ENCODE measurements around the gene MTHFR.

MTHFR gene

GRCh38 chr1:11787804-11788436 is 17.8 kb downstream of the MTHFR start:
- peaks cover 9% of the 10 kb centered on the region; the same call in 1 of the 2 replicates for H3K36me3 ChIP-seq (ENCODE audit: insufficient read depth, low read length)
- TF ChIP-seq EZH2 (IDR thresholded peaks at IDR 0.05; ENCODE audit: borderline replicate concordance, low read length) (no peak), CTCF (IDR thresholded peaks at IDR 0.05; ENCODE audit: low read length) (no peak)

GRCh38 chr1:11787251-11787803 is 18.4 kb downstream of the MTHFR start:
- no peaks in the 10 kb centered on the region for H3K9me2 ChIP-seq (ENCODE audit: low read depth, low read length)
- no peak overlapping the region for H3K27ac ChIP-seq (ENCODE audit: low read depth, low read length, poor library complexity, severe bottlenecking)
- H3K27me3 ChIP-seq (ENCODE audit: insufficient read depth, low read length): no peaks in the 10 kb centered on the region
- no peaks in the 10 kb centered on the region for H4K20me1 ChIP-seq (ENCODE audit: insufficient read depth, low read length)
- no peak overlapping the region for H3K4me2 ChIP-seq (ENCODE audit: low read length)
- peaks cover 4% of the 10 kb centered on the region; the same call in 1 of the 2 replicates for H3K36me3 ChIP-seq (ENCODE audit: insufficient read depth, low read length)
- H3K79me2 ChIP-seq (ENCODE audit: insufficient read depth, low read length): no peaks in the 10 kb centered on the region
- H3K4me1 ChIP-seq (ENCODE audit: insufficient read depth, low read length, severe bottlenecking): peaks cover 27% of the 10 kb centered on the region
- no peak overlapping the region for H3K4me3 ChIP-seq (ENCODE audit: low read depth, low read length, poor library complexity, severe bottlenecking)
- no peak overlapping the region for H2AFZ ChIP-seq (ENCODE audit: low read length)
- TF ChIP-seq CTCF (IDR thresholded peaks at IDR 0.05; ENCODE audit: low read length) (no peak), EZH2 (IDR thresholded peaks at IDR 0.05; ENCODE audit: borderline replicate concordance, low read length) (no peak)
- no peak overlapping the region for H3K9ac ChIP-seq (ENCODE audit: low read length)
- no peaks in the 10 kb centered on the region for H3K9me3 ChIP-seq (ENCODE audit: low read length)
- no peaks in the 10 kb centered on the region for H3F3A ChIP-seq (ENCODE audit: insufficient read depth, low read length)

More at GRCh38 chr1:11787804-11788436, 17.8 kb downstream of the MTHFR start:
- Histone ChIP-seq H4K20me1 (ENCODE audit: insufficient read depth, low read length) (no peaks in the 10 kb centered on the region), H3K27me3 (ENCODE audit: insufficient read depth, low read length) (no peaks in the 10 kb centered on the region), H3K4me3 (ENCODE audit: low read depth, low read length, poor library complexity, severe bottlenecking) (no peak overlapping the region), H2AFZ (ENCODE audit: low read length) (no peak overlapping the region), H3K9me3 (ENCODE audit: low read length) (no peaks in the 10 kb centered on the region), H3F3A (ENCODE audit: insufficient read depth, low read length) (no peaks in the 10 kb centered on the region), H3K9me2 (ENCODE audit: low read depth, low read length) (no peaks in the 10 kb centered on the region), H3K9ac (ENCODE audit: low read length) (no peak overlapping the region), H3K79me2 (ENCODE audit: insufficient read depth, low read length) (no peaks in the 10 kb centered on the region), H3K4me2 (ENCODE audit: low read length) (no peak overlapping the region), H3K27ac (ENCODE audit: low read depth, low read length, poor library complexity, severe bottlenecking) (no peak overlapping the region), H3K4me1 (ENCODE audit: insufficient read depth, low read length, severe bottlenecking) (peaks cover 27% of the 10 kb centered on the region)

GRCh38 chr1:11786168-11786567 is 19.6 kb downstream of the MTHFR start:
- TF ChIP-seq CTCF (IDR thresholded peaks at IDR 0.05; ENCODE audit: low read length): no peak
- no peak for TF ChIP-seq EZH2 (IDR thresholded peaks at IDR 0.05; ENCODE audit: borderline replicate concordance, low read length)
- Histone ChIP-seq H3K27me3 (ENCODE audit: insufficient read depth, low read length) (no peaks in the 10 kb centered on the region), H3K9ac (ENCODE audit: low read length) (no peak overlapping the region), H4K20me1 (ENCODE audit: insufficient read depth, low read length) (no peaks in the 10 kb centered on the region), H3K9me3 (ENCODE audit: low read length) (no peaks in the 10 kb centered on the region), H3K79me2 (ENCODE audit: insufficient read depth, low read length) (no peaks in the 10 kb centered on the region), H3K4me1 (ENCODE audit: insufficient read depth, low read length, severe bottlenecking) (peaks cover 27% of the 10 kb centered on the region), H3K4me2 (ENCODE audit: low read length) (no peak overlapping the region), H3K36me3 (ENCODE audit: insufficient read depth, low read length) (peaks cover 4% of the 10 kb centered on the region; the same call in 1 of the 2 replicates), H2AFZ (ENCODE audit: low read length) (no peak overlapping the region), H3F3A (ENCODE audit: insufficient read depth, low read length) (no peaks in the 10 kb centered on the region), H3K4me3 (ENCODE audit: low read depth, low read length, poor library complexity, severe bottlenecking) (no peak overlapping the region), H3K27ac (ENCODE audit: low read depth, low read length, poor library complexity, severe bottlenecking) (peak overlapping the region; percentile 20), H3K9me2 (ENCODE audit: low read depth, low read length) (no peaks in the 10 kb centered on the region)
